Motor neuron (in vitro differentiated cells): ENCODE results near the gene RELT. TPM values are rescaled to one million over a fixed set of nuclear protein-coding genes. Genes with fewer than 3 reads are reported as not detected.

ENCODE experiments used
- ATAC-seq, 8 experiments: fragments of 200-7000 bp; cut with Tn5 transposase; replicated peaks in 6 of 8; 2 replicates each; pipeline ENCODE4 v1.8.0; 2021; ENCODE audit warnings: mild to moderate bottlenecking in 8 of 8, moderate library complexity in 8 of 8
- H3K27ac ChIP-seq, 2 donors: fragments of 250-450 bp; sonication (Bioruptor Pico); 2 replicates each; pipeline ENCODE4 v1.9.0; 2021; ENCODE audit warnings: antibody characterized with exemption in 2 of 2, mild to moderate bottlenecking in 2 of 2, moderate library complexity in 1 of 2
- H3K4me1 ChIP-seq, 2 donors: fragments of 250-450 bp; sonication (Bioruptor Pico); replicated peaks in 1 of 2; 2 replicates each; pipeline ENCODE4 v1.6.1; 2021; ENCODE audit warnings: antibody characterized with exemption in 2 of 2, mild to moderate bottlenecking in 2 of 2, moderate library complexity in 1 of 2
- H3K4me3 ChIP-seq, 5 donors: fragments of 250-450 bp; sonication (Bioruptor Pico); 2 replicates each; pipeline ENCODE4 v1.9.0; 2021; ENCODE audit warnings: antibody characterized with exemption in 5 of 5, mild to moderate bottlenecking in 5 of 5, moderate library complexity in 4 of 5
- WGBS, 10 experiments: fragments of 450-650 bp; shearing (Covaris generic); methylation state at CpG; one replicate each; pipeline ENCODE4 v1.0.0; 2022; 5-methylcytosine and 5-hydroxymethylcytosine counted together
- in situ Hi-C, 9 experiments: fragments of 400-800 bp; cut with MboI; loops; one replicate each; pipeline ENCODE4 v1.15.0; 2021; ENCODE audit warnings: low sequenced_read_pairs in 9 of 9, low pct_unique_long_range_greater_than_20kb in 2 of 9; ENCODE audit not compliant: unreplicated experiment in 9 of 9
- total RNA-seq, 8 experiments: library from RNA; unstranded; fragments of 300-600 nt; gene quantifications; 2 replicates each; pipeline versions ENCODE4 v1.2.3 to v1.2.4, GENCODE V29; 2022

RELT gene
- total RNA-seq, 8 experiments from 2014 or later = 6.0 to 11.8 (median 7.0) TPM

- 60 to 89% (median 76%) methylated on average over 2 to 7 of the region's 20 CpGs; no CpG with 5 or more reads in 6 of the 10 experiments for WGBS, 10 experiments
- ATAC-seq = peak in 1 of 8 experiments; percentile 7
Observed at GRCh38 chr11:73367482-73368024, 8.6 kb upstream of the RELT start.

GRCh38 chr11:73372375-73372993 lies 3.7 kb upstream of the RELT start:
- Histone ChIP-seq H3K27ac (no peak overlapping the region), H3K4me1 (peaks cover 3 to 6% of the 10 kb centered on the region in 2 donors), H3K4me3 (no peak overlapping the region)
- WGBS, 10 experiments = 20 to 100% (median 65%) methylated on average over 1 to 4 of the region's 6 CpGs; no CpG with 5 or more reads in 4 of the 10 experiments
- ATAC-seq = no peak
- in situ Hi-C loops = no loop called here

More at GRCh38 chr11:73367482-73368024, 8.6 kb upstream of the RELT start:
- no peak overlapping the region for H3K4me3 ChIP-seq
- H3K4me1 ChIP-seq = no peaks in the 10 kb centered on the region
- in situ Hi-C loops = no loop called here
- H3K27ac ChIP-seq = no peak overlapping the region

GRCh38 chr11:73374151-73374550 lies 2.0 kb upstream of the RELT start:
- in situ Hi-C loops = no loop called here
- ATAC-seq = no peak
- Histone ChIP-seq H3K4me1 (peaks cover 7 to 10% of the 10 kb centered on the region in 2 donors), H3K4me3 (no peak overlapping the region), H3K27ac (no peak overlapping the region)
- WGBS, 10 experiments = 80 to 100% (median 88%) methylated on average over 1 to 4 of the region's 4 CpGs; no CpG with 5 or more reads in 5 of the 10 experiments

GRCh38 chr11:73375830-73376159 lies 404 bp upstream of the RELT start:
- Histone ChIP-seq H3K4me1 (peaks cover 7 to 10% of the 10 kb centered on the region in 2 donors), H3K4me3 (peak overlapping the region; percentile 49 to 77 (median 51)), H3K27ac (no peak overlapping the region)
- WGBS, 10 experiments = 0 to 61% (median 20%) methylated on average over 1 to 4 of the region's 6 CpGs; no CpG with 5 or more reads in 6 of the 10 experiments
- in situ Hi-C loops = loop anchor here in 1 of 9 experiments (25.0 kb wide), 1 partner anchor 287 kb away; no protein-coding TSS in a partner anchor
- ATAC-seq = no peak

- in situ Hi-C loops = loop anchor here in 1 of 9 experiments (25.0 kb wide), 1 partner anchor 285 kb away; no protein-coding TSS in a partner anchor
Observed at GRCh38 chr11:73376803-73377629, 817 bp downstream of the RELT start.

GRCh38 chr11:73379189-73379880 lies 3.1 kb downstream of the RELT start:
- in situ Hi-C loops = loop anchor here in 1 of 9 experiments (25.0 kb wide), 1 partner anchor 283 kb away; no protein-coding TSS in a partner anchor
- WGBS, 10 experiments = 60 to 100% (median 96%) methylated on average over 1 to 8 of the region's 10 CpGs
- peaks cover 21 to 35% of the 10 kb centered on the region in 2 donors for H3K4me1 ChIP-seq
- no peak for ATAC-seq
- H3K27ac ChIP-seq = no peak overlapping the region
- H3K4me3 ChIP-seq = no peak overlapping the region

More at GRCh38 chr11:73376803-73377629, 817 bp downstream of the RELT start:
- peak; percentile 9 to 57 (median 41) for ATAC-seq
- 0 to 7% (median 0%) methylated on average over 2 to 16 of the region's 56 CpGs; no CpG with 5 or more reads in 5 of the 10 experiments for WGBS, 10 experiments
- H3K27ac ChIP-seq = peak overlapping the region; percentile 28 to 64
- H3K4me3 ChIP-seq = peak overlapping the region; percentile 49 to 77 (median 51)
- peaks cover 7 to 16% of the 10 kb centered on the region in 2 donors for H3K4me1 ChIP-seq

GRCh38 chr11:73380331-73380730 lies 4.1 kb downstream of the RELT start:
- Histone ChIP-seq H3K4me1 (peaks cover 21 to 45% of the 10 kb centered on the region in 2 donors), H3K27ac (no peak overlapping the region), H3K4me3 (no peak overlapping the region)
- WGBS, 10 experiments = 20 to 71% (median 50%) methylated on average over 1 to 4 of the region's 7 CpGs; no CpG with 5 or more reads in 5 of the 10 experiments
- ATAC-seq = no peak
- in situ Hi-C loops = loop anchor here in 1 of 9 experiments (25.0 kb wide), 1 partner anchor 282 kb away; no protein-coding TSS in a partner anchor

- in situ Hi-C loops = loop anchor here in 1 of 9 experiments (25.0 kb wide), 1 partner anchor 281 kb away; no protein-coding TSS in a partner anchor
- no peak for ATAC-seq
- H3K27ac ChIP-seq = no peak overlapping the region
- H3K4me3 ChIP-seq = no peak overlapping the region
- peaks cover 25 to 48% of the 10 kb centered on the region in 2 donors for H3K4me1 ChIP-seq
- 60 to 100% (median 100%) methylated on average over 1 to 2 of the region's 4 CpGs; no CpG with 5 or more reads in 4 of the 10 experiments for WGBS, 10 experiments
Observed at GRCh38 chr11:73380897-73381410, 4.8 kb downstream of the RELT start.

GRCh38 chr11:73381589-73381988 lies 5.4 kb downstream of the RELT start:
- H3K4me1 ChIP-seq = peaks cover 29 to 54% of the 10 kb centered on the region in 2 donors
- H3K4me3 ChIP-seq = no peak overlapping the region
- ATAC-seq = no peak
- H3K27ac ChIP-seq = no peak overlapping the region
- in situ Hi-C loops = loop anchor here in 1 of 9 experiments (25.0 kb wide), 1 partner anchor 281 kb away; no protein-coding TSS in a partner anchor
- 40 to 80% (median 60%) methylated on average over 1 of the region's 6 CpGs; no CpG with 5 or more reads in 7 of the 10 experiments for WGBS, 10 experiments

GRCh38 chr11:73382183-73382582 lies 6.0 kb downstream of the RELT start:
- peaks cover 29 to 56% of the 10 kb centered on the region in 2 donors for H3K4me1 ChIP-seq
- ATAC-seq = no peak
- 100% methylated on average over 1 of the region's 7 CpGs; no CpG with 5 or more reads in 8 of the 10 experiments for WGBS, 10 experiments
- in situ Hi-C loops = loop anchor here in 1 of 9 experiments (25.0 kb wide), 1 partner anchor 280 kb away; no protein-coding TSS in a partner anchor
- no peak overlapping the region for H3K27ac ChIP-seq
- H3K4me3 ChIP-seq = no peak overlapping the region

GRCh38 chr11:73382747-73383146 lies 6.5 kb downstream of the RELT start:
- 80 to 90% (median 87%) methylated on average over 2 to 3 of the region's 3 CpGs; no CpG with 5 or more reads in 6 of the 10 experiments for WGBS, 10 experiments
- Histone ChIP-seq H3K27ac (peak overlapping the region in 1 of 2 donors; percentile 67), H3K4me3 (no peak overlapping the region), H3K4me1 (peaks cover 23 to 58% of the 10 kb centered on the region in 2 donors)
- no peak for ATAC-seq
- in situ Hi-C loops = loop anchor here in 1 of 9 experiments (25.0 kb wide), 1 partner anchor 280 kb away; no protein-coding TSS in a partner anchor
